Measurements from ENCODE around the gene UBE2N. TPM values are rescaled to one million over a fixed set of nuclear protein-coding genes. Genes with fewer than 3 reads are reported as not detected.
"Not testable (repeated sequence)": the region's sequence is repeated elsewhere in the genome, so short reads cannot be mapped to it uniquely, and the experiment has no call there.

The UBE2N gene
- total RNA-seq, 1 donor from 2014 or later, result 129 TPM

DNA sequence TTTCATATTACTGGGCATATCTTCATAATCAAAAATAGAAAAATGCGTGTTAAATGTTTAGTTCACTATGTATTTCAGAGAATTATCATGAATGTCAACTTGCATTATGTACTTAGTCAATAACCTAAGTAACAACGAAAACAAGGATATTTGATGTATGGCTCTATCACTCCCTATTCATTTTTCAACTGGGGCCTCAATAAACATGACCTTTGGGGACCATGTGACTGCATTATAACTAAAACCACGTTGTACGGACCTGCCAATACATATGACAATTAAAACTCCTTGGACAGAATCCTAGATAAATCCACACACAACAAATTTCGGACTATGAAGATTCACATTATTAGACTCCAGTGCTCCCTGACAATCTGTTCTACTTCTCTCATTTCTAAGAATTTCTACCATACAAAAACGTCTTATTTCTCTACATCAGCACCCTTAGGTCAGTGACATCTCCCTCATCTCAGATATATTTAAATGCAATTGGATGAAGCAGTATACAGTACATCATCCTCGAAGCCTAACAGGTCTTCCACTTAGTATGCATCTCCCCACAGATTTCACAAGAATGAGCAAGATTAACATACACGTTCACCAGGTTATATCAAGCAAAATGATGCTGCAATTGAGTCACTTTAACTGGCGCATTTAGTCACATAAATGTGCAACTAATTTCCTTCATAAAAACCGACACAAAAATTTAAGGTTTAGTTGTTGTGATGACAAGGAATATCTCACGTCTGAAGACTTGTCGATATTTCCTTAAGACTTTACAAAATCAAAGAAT is 1.5 kb downstream of the UBE2N start:
- H3K4me3 Mint-ChIP-seq (ENCODE audit: low read depth), result peak overlapping the region; percentile 89
- H3K9me3 Mint-ChIP-seq (ENCODE audit: low read depth), result no peaks in the 10 kb centered on the region
- DNase-seq (ENCODE audit: low spot score, unreplicated experiment), result no peak
- TF ChIP-seq, protein P1, sequence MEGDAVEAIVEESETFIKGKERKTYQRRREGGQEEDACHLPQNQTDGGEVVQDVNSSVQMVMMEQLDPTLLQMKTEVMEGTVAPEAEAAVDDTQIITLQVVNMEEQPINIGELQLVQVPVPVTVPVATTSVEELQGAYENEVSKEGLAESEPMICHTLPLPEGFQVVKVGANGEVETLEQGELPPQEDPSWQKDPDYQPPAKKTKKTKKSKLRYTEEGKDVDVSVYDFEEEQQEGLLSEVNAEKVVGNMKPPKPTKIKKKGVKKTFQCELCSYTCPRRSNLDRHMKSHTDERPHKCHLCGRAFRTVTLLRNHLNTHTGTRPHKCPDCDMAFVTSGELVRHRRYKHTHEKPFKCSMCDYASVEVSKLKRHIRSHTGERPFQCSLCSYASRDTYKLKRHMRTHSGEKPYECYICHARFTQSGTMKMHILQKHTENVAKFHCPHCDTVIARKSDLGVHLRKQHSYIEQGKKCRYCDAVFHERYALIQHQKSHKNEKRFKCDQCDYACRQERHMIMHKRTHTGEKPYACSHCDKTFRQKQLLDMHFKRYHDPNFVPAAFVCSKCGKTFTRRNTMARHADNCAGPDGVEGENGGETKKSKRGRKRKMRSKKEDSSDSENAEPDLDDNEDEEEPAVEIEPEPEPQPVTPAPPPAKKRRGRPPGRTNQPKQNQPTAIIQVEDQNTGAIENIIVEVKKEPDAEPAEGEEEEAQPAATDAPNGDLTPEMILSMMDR (IDR thresholded peaks at IDR 0.05; ENCODE audit: unreplicated experiment), result no peak
- H3K27ac Mint-ChIP-seq, result peak overlapping the region; percentile 97
- H3K27me3 Mint-ChIP-seq, result no peaks in the 10 kb centered on the region
- no peaks in the 10 kb centered on the region for H3K36me3 Mint-ChIP-seq (ENCODE audit: insufficient read depth)
- H3K4me1 Mint-ChIP-seq (ENCODE audit: low read depth), result peaks cover 26% of the 10 kb centered on the region

DNA sequence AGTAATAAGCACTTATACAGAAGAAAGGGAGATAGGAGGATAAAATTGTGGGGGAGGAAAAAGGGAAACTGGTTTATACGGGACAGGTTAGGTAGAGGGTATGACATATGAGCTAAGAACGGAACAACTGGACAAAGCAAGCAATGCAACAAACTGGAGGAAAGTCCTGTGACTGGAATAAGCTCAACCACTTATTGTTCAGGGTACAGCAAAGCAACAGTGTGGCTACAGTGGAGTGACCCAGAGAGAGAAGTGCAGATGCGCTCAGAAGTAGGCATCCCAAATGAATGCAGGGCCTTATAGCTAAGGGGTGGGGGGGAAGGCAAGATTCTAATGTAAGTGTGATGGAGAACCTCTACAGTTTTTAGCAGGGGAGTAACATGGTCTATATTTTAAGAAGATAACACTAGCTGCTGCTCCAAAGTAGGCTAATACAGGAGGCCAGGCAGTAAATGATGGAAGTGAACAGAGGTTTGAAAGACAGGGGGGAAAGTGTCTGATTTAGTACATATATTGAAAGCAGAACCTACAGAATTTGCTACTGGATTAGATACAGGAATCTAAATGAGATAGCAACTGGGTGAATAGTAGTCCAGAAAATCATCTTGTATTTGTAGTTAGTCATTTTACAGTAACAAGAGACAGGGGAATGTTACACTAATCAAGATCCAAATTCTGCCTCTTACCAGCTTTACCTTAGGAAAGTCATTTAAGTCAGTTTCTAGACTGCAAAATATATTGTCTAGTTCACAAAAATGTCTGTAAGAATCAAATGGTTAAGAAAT is 3.3 kb downstream of the UBE2N start:
- H3K4me1 Mint-ChIP-seq (ENCODE audit: low read depth), result peaks cover 26% of the 10 kb centered on the region
- H3K9me3 Mint-ChIP-seq (ENCODE audit: low read depth), result no peaks in the 10 kb centered on the region
- no peaks in the 10 kb centered on the region for H3K27me3 Mint-ChIP-seq
- H3K4me3 Mint-ChIP-seq (ENCODE audit: low read depth), result no peak overlapping the region
- DNase-seq (ENCODE audit: low spot score, unreplicated experiment), result no peak
- TF ChIP-seq, protein P1 (IDR thresholded peaks at IDR 0.05; ENCODE audit: unreplicated experiment), result no peak
- no peaks in the 10 kb centered on the region for H3K36me3 Mint-ChIP-seq (ENCODE audit: insufficient read depth)
- H3K27ac Mint-ChIP-seq, result no peak overlapping the region

DNA sequence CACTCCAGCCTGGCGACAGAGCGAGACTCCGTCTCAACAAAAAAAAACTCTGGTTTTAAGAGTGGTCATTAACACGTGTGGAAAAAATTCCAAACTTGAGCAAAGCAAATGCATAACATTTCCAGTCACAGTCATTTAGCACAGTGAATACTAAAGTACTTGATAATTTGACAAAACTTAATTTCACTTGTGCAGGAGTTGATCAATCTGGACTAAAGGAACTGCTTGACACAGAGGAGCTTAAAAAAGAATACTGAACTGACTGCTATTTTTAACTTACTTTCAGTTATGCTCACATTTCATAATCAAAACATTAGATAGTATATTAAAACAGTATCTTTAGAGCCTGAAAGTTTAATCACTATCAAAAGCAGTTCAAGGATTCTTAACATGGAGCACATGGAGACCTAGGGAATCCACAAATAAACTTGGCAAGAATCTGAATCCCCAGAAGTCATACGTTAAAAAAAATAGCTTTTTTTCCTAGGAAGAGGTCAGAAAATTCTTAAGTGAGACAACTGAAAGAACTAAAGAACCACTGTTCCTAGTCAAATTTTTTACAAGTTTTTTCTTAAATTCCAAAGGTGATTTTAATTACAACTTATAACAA is 7.4 kb downstream of the UBE2N start:
- no peaks in the 10 kb centered on the region for H3K9me3 Mint-ChIP-seq (ENCODE audit: low read depth)

DNA sequence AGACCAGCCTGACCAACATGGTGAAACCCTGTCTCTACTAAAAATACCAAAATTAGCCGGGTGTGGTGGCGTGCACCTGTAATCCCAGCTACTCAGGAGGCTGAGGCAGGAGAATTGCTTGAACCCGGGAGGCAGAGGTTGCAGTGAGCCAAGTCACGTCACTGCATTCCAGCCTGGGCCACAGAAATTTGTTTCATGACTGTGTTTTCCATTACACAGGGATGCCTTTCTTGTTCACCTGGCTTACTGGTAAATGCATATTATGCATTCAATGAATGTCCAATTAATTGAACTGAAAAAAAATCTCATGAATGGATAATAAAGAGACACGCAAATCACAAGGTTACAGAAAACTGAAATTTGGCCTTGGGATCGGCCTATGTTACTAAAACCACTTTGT is 9.7 kb downstream of the UBE2N start:
- H3K27me3 Mint-ChIP-seq; H3K9me3 Mint-ChIP-seq (ENCODE audit: low read depth); H3K27ac Mint-ChIP-seq; H3K36me3 Mint-ChIP-seq (ENCODE audit: insufficient read depth); DNase-seq (ENCODE audit: low spot score, unreplicated experiment); H3K4me3 Mint-ChIP-seq (ENCODE audit: low read depth): not testable (repeated sequence)
- peaks cover 15% of the 10 kb centered on the region for H3K4me1 Mint-ChIP-seq (ENCODE audit: low read depth)

More for the DNA sequence above, 7.4 kb downstream of the UBE2N start:
- H3K4me1 Mint-ChIP-seq (ENCODE audit: low read depth), result peaks cover 14% of the 10 kb centered on the region
- no peak overlapping the region for H3K4me3 Mint-ChIP-seq (ENCODE audit: low read depth)
- H3K27ac Mint-ChIP-seq, result peak overlapping the region; percentile 24
- DNase-seq (ENCODE audit: low spot score, unreplicated experiment), result no peak
- no peaks in the 10 kb centered on the region for H3K27me3 Mint-ChIP-seq
- H3K36me3 Mint-ChIP-seq (ENCODE audit: insufficient read depth), result no peaks in the 10 kb centered on the region
- TF ChIP-seq, protein P1 (IDR thresholded peaks at IDR 0.05; ENCODE audit: unreplicated experiment), result no peak

DNA sequence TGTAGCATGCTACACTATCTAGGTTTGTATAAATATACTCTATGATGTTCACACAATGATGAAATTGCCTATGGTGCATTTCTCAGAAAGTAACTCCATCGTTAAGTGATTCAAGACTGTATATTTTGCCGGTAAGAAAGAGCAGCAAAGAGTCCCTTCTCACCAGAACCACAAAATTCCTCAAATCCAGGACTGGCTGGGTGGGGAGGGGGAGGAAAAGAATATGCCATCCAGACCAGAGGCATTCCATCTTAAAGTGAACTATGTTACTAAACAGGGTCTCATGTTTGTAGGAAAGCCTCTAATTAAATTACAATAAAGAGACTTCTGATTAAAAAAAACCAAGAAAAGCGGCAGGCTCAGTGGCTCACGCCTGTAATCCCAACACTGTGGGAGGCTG is 11.5 kb downstream of the UBE2N start:
- Mint-ChIP-seq H3K27ac (peak overlapping the region; percentile 39), H3K36me3 (ENCODE audit: insufficient read depth) (no peaks in the 10 kb centered on the region), H3K27me3 (no peaks in the 10 kb centered on the region)

More for the DNA sequence above, 11.5 kb downstream of the UBE2N start:
- DNase-seq (ENCODE audit: low spot score, unreplicated experiment), result no peak
- Mint-ChIP-seq H3K4me1 (ENCODE audit: low read depth) (peaks cover 28% of the 10 kb centered on the region), H3K9me3 (ENCODE audit: low read depth) (no peaks in the 10 kb centered on the region), H3K4me3 (ENCODE audit: low read depth) (no peak overlapping the region)
- TF ChIP-seq, protein P1 (IDR thresholded peaks at IDR 0.05; ENCODE audit: unreplicated experiment), result no peak
